ENCODE data around the gene PBX3. TPM values are rescaled to one million over a fixed set of nuclear protein-coding genes. Genes with fewer than 3 reads are reported as not detected.

Gene PBX3
- total RNA-seq, 1 donor from 2014 or later, result 6.3 TPM

DNA sequence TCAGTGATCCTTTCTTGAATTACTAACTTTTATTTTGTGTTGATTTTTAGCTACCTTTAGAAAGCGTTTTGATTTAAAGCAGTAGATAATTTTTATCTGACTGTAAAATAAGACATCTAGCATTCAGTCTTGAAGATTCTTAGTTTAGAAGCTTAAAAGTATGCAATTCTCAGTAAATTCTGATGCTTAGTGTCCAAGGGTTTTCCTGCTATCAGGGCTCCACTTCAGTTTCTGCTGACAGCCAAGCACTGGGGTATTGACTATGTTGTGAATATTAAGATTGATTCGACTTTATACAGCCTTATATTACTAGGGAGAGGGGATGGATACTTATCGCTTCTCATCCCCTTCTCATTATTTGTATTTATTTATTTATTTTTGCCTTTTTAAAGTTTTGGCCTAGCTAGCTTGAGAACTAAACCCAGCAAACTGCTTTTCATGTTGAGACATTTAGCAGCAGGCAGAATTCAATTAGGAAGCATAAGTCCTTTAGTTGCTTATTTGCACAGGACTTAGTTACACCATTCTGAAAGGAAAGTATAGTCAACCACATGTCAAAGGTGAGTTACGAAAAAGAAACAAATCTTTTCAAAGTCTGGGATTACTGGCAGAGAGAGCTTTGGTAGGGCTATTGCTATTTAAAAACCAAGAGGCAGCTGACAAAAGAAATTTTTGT, 2.9 kb downstream of the PBX3 start:
- TF ChIP-seq CTCF (IDR thresholded peaks at IDR 0.05; ENCODE audit: insufficient read depth, low read length, severe bottlenecking), result no peak
- H3K27me3 ChIP-seq (ENCODE audit: control insufficient read depth, insufficient read depth, low read length), result no peaks in the 10 kb centered on the region
- no peaks in the 10 kb centered on the region for H3K36me3 ChIP-seq (ENCODE audit: control insufficient read depth, insufficient read depth, low read length)
- DNase-seq (ENCODE audit: low read depth) (peak; percentile 39), FAIRE-seq (no peak)
- peak overlapping the region; percentile 6 for H3K4me3 ChIP-seq (ENCODE audit: low read depth, low read length)

- FAIRE-seq, result no peak
- H3K4me3 ChIP-seq (ENCODE audit: low read depth, low read length), result peak overlapping the region; percentile 6
- no peak for TF ChIP-seq CTCF (IDR thresholded peaks at IDR 0.05; ENCODE audit: insufficient read depth, low read length, severe bottlenecking)
- H3K27me3 ChIP-seq (ENCODE audit: control insufficient read depth, insufficient read depth, low read length), result no peaks in the 10 kb centered on the region
- H3K36me3 ChIP-seq (ENCODE audit: control insufficient read depth, insufficient read depth, low read length), result no peaks in the 10 kb centered on the region
- DNase-seq (ENCODE audit: low read depth), result peak; percentile 37
Observed at GRCh38 chr9:125750627-125751011, 3.4 kb downstream of the PBX3 start.

GRCh38 chr9:125752070-125752628, 5.0 kb downstream of the PBX3 start:
- Histone ChIP-seq H3K4me3 (ENCODE audit: low read depth, low read length) (no peak overlapping the region), H3K27me3 (ENCODE audit: control insufficient read depth, insufficient read depth, low read length) (no peaks in the 10 kb centered on the region), H3K36me3 (ENCODE audit: control insufficient read depth, insufficient read depth, low read length) (no peaks in the 10 kb centered on the region)
- FAIRE-seq (no peak), DNase-seq (ENCODE audit: low read depth) (no peak)
- TF ChIP-seq CTCF (IDR thresholded peaks at IDR 0.05; ENCODE audit: insufficient read depth, low read length, severe bottlenecking), result no peak

GRCh38 chr9:125754096-125754495, 6.9 kb downstream of the PBX3 start:
- FAIRE-seq, result no peak
- TF ChIP-seq CTCF (IDR thresholded peaks at IDR 0.05; ENCODE audit: insufficient read depth, low read length, severe bottlenecking), result no peak
- Histone ChIP-seq H3K27me3 (ENCODE audit: control insufficient read depth, insufficient read depth, low read length) (no peaks in the 10 kb centered on the region), H3K36me3 (ENCODE audit: control insufficient read depth, insufficient read depth, low read length) (no peaks in the 10 kb centered on the region), H3K4me3 (ENCODE audit: low read depth, low read length) (no peak overlapping the region)
- no peak for DNase-seq (ENCODE audit: low read depth)

- TF ChIP-seq CTCF (IDR thresholded peaks at IDR 0.05; ENCODE audit: insufficient read depth, low read length, severe bottlenecking), result no peak
- H3K27me3 ChIP-seq (ENCODE audit: control insufficient read depth, insufficient read depth, low read length), result no peaks in the 10 kb centered on the region
- no peak overlapping the region for H3K4me3 ChIP-seq (ENCODE audit: low read depth, low read length)
- DNase-seq (ENCODE audit: low read depth), result no peak
- FAIRE-seq, result no peak
- H3K36me3 ChIP-seq (ENCODE audit: control insufficient read depth, insufficient read depth, low read length), result no peaks in the 10 kb centered on the region
Observed at GRCh38 chr9:125755340-125755739, 8.2 kb downstream of the PBX3 start.

DNA sequence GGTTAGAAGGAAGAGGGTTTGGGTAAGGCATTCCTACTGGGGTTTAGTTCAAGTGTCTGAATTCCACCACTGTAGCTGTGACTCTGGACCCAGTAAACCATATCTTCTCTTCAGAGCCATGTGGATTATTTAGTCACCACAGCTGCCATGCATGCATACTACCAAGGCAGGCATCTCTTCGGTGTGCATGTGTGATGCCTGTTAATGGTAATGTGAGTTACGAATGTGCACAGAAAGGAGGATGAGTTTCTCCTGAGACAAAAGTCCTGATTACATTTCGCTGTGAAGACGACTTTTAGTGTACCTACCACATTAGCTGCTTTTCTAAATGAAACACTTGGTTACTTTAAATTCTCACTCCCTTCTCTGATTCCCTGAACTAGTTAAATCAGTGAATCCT, 9.3 kb downstream of the PBX3 start:
- DNase-seq (ENCODE audit: low read depth) (no peak), FAIRE-seq (peak; percentile 79)
- H3K36me3 ChIP-seq (ENCODE audit: control insufficient read depth, insufficient read depth, low read length), result no peaks in the 10 kb centered on the region
- no peak overlapping the region for H3K4me3 ChIP-seq (ENCODE audit: low read depth, low read length)
- TF ChIP-seq CTCF (IDR thresholded peaks at IDR 0.05; ENCODE audit: insufficient read depth, low read length, severe bottlenecking), result no peak
- H3K27me3 ChIP-seq (ENCODE audit: control insufficient read depth, insufficient read depth, low read length), result no peaks in the 10 kb centered on the region

Data from bronchial epithelial cell (primary cell).